HT1080 (cell line): ENCODE results near the gene FRMD8. TPM values are rescaled to one million over a fixed set of nuclear protein-coding genes. Genes with fewer than 3 reads are reported as not detected.

Source experiments
- DNase-seq: peaks from one replicate; pipeline ENCODE4 v3.0.0-alpha.2; 2015; ENCODE audit warnings: low read depth
- polyA plus RNA-seq, 2 experiments: library from polyadenylated mRNA; depleted of rRNA; stranded (reverse); fragments of >200 nt; gene quantifications; 2 replicates each; pipeline ENCODE4 v1.2.3, GENCODE V29; 2015
- total RNA-seq: library from RNA; depleted of rRNA; stranded (reverse); fragments of >200 nt; shearing (Covaris generic); gene quantifications from 2 replicates; pipeline ENCODE4 v1.2.3, GENCODE V29; 2014; rRNA removed

The FRMD8 gene
- 26.4 and 32.1 TPM in 2 replicates for total RNA-seq
- polyA plus RNA-seq (2015; cell fraction: cytosol; rRNA removed): 19.1 and 22.2 TPM in 2 replicates
- 31.7 and 34.4 TPM in 2 replicates for polyA plus RNA-seq (2015; cell fraction: nucleus; rRNA removed)

- DNase-seq: peak; percentile 73
Observed at GRCh38 chr11:65386307-65387140, at the start of gene FRMD8. TSS of gene FRMD8 (plus strand) at chr11:65386637. CDS start at chr11:65387037, 400 bp downstream.

- no peak for DNase-seq
Observed at GRCh38 chr11:65338676-65339075, 47.8 kb upstream of the FRMD8 start.

GRCh38 chr11:65340226-65340625, 46.2 kb upstream of the FRMD8 start:
- DNase-seq: no peak

- DNase-seq: no peak
Observed at GRCh38 chr11:65341856-65342255, 44.6 kb upstream of the FRMD8 start.

GRCh38 chr11:65351511-65351910, 34.9 kb upstream of the FRMD8 start:
- no peak for DNase-seq

- DNase-seq: no peak
Observed at GRCh38 chr11:65352783-65353182, 33.7 kb upstream of the FRMD8 start.

- DNase-seq: no peak
Observed at GRCh38 chr11:65353376-65353775, 33.1 kb upstream of the FRMD8 start.

- no peak for DNase-seq
Observed at GRCh38 chr11:65353900-65354264, 32.6 kb upstream of the FRMD8 start.

GRCh38 chr11:65354265-65355012, 32.0 kb upstream of the FRMD8 start, which contains the start of gene TIGD3:
TSS of gene TIGD3 (plus strand) at chr11:65354751. CDS start at chr11:65355809, 1,058 bp downstream.
- peak; percentile 88 for DNase-seq

- DNase-seq: no peak
Observed at GRCh38 chr11:65355013-65355775, 31.2 kb upstream of the FRMD8 start.

GRCh38 chr11:65355776-65356393, 30.6 kb upstream of the FRMD8 start:
- no peak for DNase-seq

- DNase-seq: no peak
Observed at GRCh38 chr11:65356394-65356972, 30.0 kb upstream of the FRMD8 start.

- peak; percentile 21 for DNase-seq
Observed at GRCh38 chr11:65357856-65358356, 28.5 kb upstream of the FRMD8 start.

GRCh38 chr11:65362320-65362931, 24.0 kb upstream of the FRMD8 start:
- DNase-seq: no peak

GRCh38 chr11:65362966-65363365, 23.5 kb upstream of the FRMD8 start:
- DNase-seq: no peak

GRCh38 chr11:65363770-65364169, 22.7 kb upstream of the FRMD8 start:
- no peak for DNase-seq

GRCh38 chr11:65366340-65366773, 20.1 kb upstream of the FRMD8 start:
- peak; percentile 72 for DNase-seq

- DNase-seq: no peak
Observed at GRCh38 chr11:65370659-65371049, 15.8 kb upstream of the FRMD8 start.

- DNase-seq: no peak
Observed at GRCh38 chr11:65373839-65374580, 12.4 kb upstream of the FRMD8 start.
